H1 (cell line): Measurements from ENCODE around the gene PQBP1. TPM values are rescaled to one million over a fixed set of nuclear protein-coding genes. Genes with fewer than 3 reads are reported as not detected.
A peak's percentile ranks its signal among the peaks of the same experiment; 100 is the strongest.

Source experiments
- CTCF ChIA-PET: fragments of 300-600 bp; sonication (Branson Sonifier 250); formaldehyde crosslinking; loops from one replicate; lab custom pipeline; 2021; ENCODE audit not compliant: partially characterized antibody; lab: Charles Lee
- POLR2A ChIA-PET: fragments of 300-600 bp; sonication (Branson Sonifier 250); formaldehyde crosslinking; loops from one replicate; lab custom pipeline; 2021; ENCODE audit warnings: inconsistent platforms; ENCODE audit not compliant: partially characterized antibody; lab: Charles Lee
- DNase-seq, 2 experiments: peaks; one replicate each; pipeline versions ENCODE4 v3.0.0 to v3.0.0-alpha.2; 2010 to 2022; ENCODE audit warnings: low spot score in 2 of 2, low read depth in 1 of 2, mixed read lengths in 1 of 2
- FAIRE-seq: peaks from 2 replicates; lab custom pipeline; 2011; peaks lifted over from hg19 to GRCh38; lab: Jason Lieb, UNC
- H2AFZ ChIP-seq: 2 replicates; pipeline ENCODE4 v1.8.1; 2012; ENCODE audit warnings: low read length, inconsistent platforms
- H2AK5ac ChIP-seq: 2 replicates; pipeline ENCODE4 v1.6.1; 2013; ENCODE audit warnings: low read depth, low read length
- H2BK120ac ChIP-seq: replicated peaks from 2 replicates; pipeline ENCODE3; 2013; ENCODE audit warnings: low read depth, low read length, inconsistent platforms
- H2BK12ac ChIP-seq: 2 replicates; pipeline ENCODE4 v1.6.1; 2013; ENCODE audit warnings: low read depth, low read length
- H2BK15ac ChIP-seq: 2 replicates; pipeline ENCODE4 v1.6.1; 2013; ENCODE audit warnings: low read length
- H2BK20ac ChIP-seq: 2 replicates; pipeline ENCODE4 v1.6.1; 2013; ENCODE audit warnings: low read length
- H2BK5ac ChIP-seq: 2 replicates; pipeline ENCODE4 v1.6.1; 2013; ENCODE audit warnings: low read depth, low read length
- H3K14ac ChIP-seq: 2 replicates; pipeline ENCODE4 v1.6.1; 2013; ENCODE audit warnings: inconsistent platforms; ENCODE audit not compliant: insufficient read length
- H3K18ac ChIP-seq: 2 replicates; pipeline ENCODE4 v1.6.1; 2013; ENCODE audit warnings: low read length; ENCODE audit errors: extremely low read depth
- H3K23ac ChIP-seq: 2 replicates; pipeline ENCODE4 v1.6.1; 2013; ENCODE audit warnings: inconsistent platforms; ENCODE audit not compliant: insufficient read length
- H3K23me2 ChIP-seq: 2 replicates; pipeline ENCODE4 v1.6.1; 2013; ENCODE audit warnings: low read depth, low read length
- H3K27ac ChIP-seq: 2 replicates; pipeline ENCODE4 v1.6.1; 2011; ENCODE audit warnings: low read depth, low read length, inconsistent platforms
- H3K27me3 ChIP-seq, 4 experiments: replicated peaks in 1 of 4; 1 replicate in 1 of 4; 2 replicates in 3 of 4; pipeline versions ENCODE4 v1.6.1 to v1.8.1; 2011 to 2013; ENCODE audit warnings: low read length in 3 of 4, mild to moderate bottlenecking in 3 of 4, inconsistent platforms in 2 of 4, mixed read lengths in 2 of 4, moderate library complexity in 1 of 4; ENCODE audit not compliant: control insufficient read depth in 3 of 4, insufficient read depth in 3 of 4; ENCODE audit errors: extremely low read depth in 1 of 4
- H3K36me3 ChIP-seq, 4 experiments: 2 replicates each; pipeline versions ENCODE4 v1.6.1 to v1.8.1; 2011 to 2013; ENCODE audit warnings: mild to moderate bottlenecking in 4 of 4, low read length in 3 of 4, moderate library complexity in 2 of 4, control low read depth in 1 of 4, inconsistent platforms in 1 of 4; ENCODE audit not compliant: insufficient read depth in 4 of 4, control insufficient read depth in 2 of 4
- H3K4ac ChIP-seq: replicated peaks from 2 replicates; pipeline ENCODE3; 2013; ENCODE audit warnings: low read length, low read depth, mixed read lengths, inconsistent platforms; ENCODE audit not compliant: insufficient read length
- H3K4me1 ChIP-seq, 4 experiments: replicated peaks in 1 of 4; 1 replicate in 1 of 4; 2 replicates in 3 of 4; pipeline versions ENCODE4 v1.6.1 to v1.8.1; 2011 to 2013; ENCODE audit warnings: low read length in 3 of 4, inconsistent platforms in 2 of 4, mixed read lengths in 1 of 4; ENCODE audit not compliant: insufficient read depth in 4 of 4, control insufficient read depth in 3 of 4
- H3K4me2 ChIP-seq, 2 experiments: 2 replicates each; pipeline versions ENCODE4 v1.6.1 to v1.8.1; 2011 to 2013; ENCODE audit warnings: low read depth in 2 of 2, low read length in 2 of 2, control low read depth in 1 of 2, inconsistent platforms in 1 of 2, mild to moderate bottlenecking in 1 of 2; ENCODE audit not compliant: insufficient read depth in 1 of 2
- H3K4me3 ChIP-seq, 4 experiments: fragments of 200-600, 300-600 bp in 1 of 4; sonication (generic), shearing (Covaris generic), sonication (Bioruptor Twin) in 1 of 4; 2 replicates each; pipeline versions ENCODE4 v1.5.1 to v1.8.1; 2011 to 2016; ENCODE audit warnings: low read length in 4 of 4, low read depth in 3 of 4, control low read depth in 2 of 4, inconsistent platforms in 2 of 4, mild to moderate bottlenecking in 2 of 4, mixed read lengths in 1 of 4, moderate library complexity in 1 of 4; ENCODE audit not compliant: insufficient read depth in 2 of 4; ENCODE audit errors: extremely low read depth in 1 of 4
- H3K56ac ChIP-seq: replicated peaks from 2 replicates; pipeline ENCODE3; 2013; ENCODE audit warnings: low read depth, mild to moderate bottlenecking, mixed read lengths, low read length, inconsistent platforms; ENCODE audit not compliant: insufficient read length
- H3K79me1 ChIP-seq: 2 replicates; pipeline ENCODE4 v1.6.1; 2013; ENCODE audit warnings: low read depth, low read length, control low read depth
- H3K79me2 ChIP-seq, 2 experiments: 2 replicates each; pipeline versions ENCODE4 v1.6.1 to v1.8.1; 2012 to 2013; ENCODE audit warnings: low read length in 2 of 2, mild to moderate bottlenecking in 2 of 2, inconsistent platforms in 1 of 2; ENCODE audit not compliant: insufficient read depth in 2 of 2, control insufficient read depth in 1 of 2
- H3K9ac ChIP-seq, 4 experiments: replicated peaks in 1 of 4; 1 replicate in 1 of 4; 2 replicates in 3 of 4; pipeline versions ENCODE4 v1.6.1 to v1.8.1; 2011 to 2013; ENCODE audit warnings: low read depth in 3 of 4, low read length in 3 of 4, control low read depth in 2 of 4, mild to moderate bottlenecking in 2 of 4, moderate library complexity in 2 of 4, inconsistent platforms in 1 of 4; ENCODE audit errors: extremely low read depth in 1 of 4
- H3K9me3 ChIP-seq, 2 experiments: 2 replicates each; pipeline versions ENCODE4 v1.6.1 to v1.8.1; 2012 to 2013; ENCODE audit warnings: mild to moderate bottlenecking in 2 of 2, moderate library complexity in 2 of 2, control low read depth in 1 of 2, inconsistent platforms in 1 of 2, low read depth in 1 of 2, low read length in 1 of 2, mixed read lengths in 1 of 2; ENCODE audit not compliant: insufficient read depth in 2 of 2
- H4K20me1 ChIP-seq, 2 experiments: replicated peaks in 1 of 2; 2 replicates each; pipeline versions ENCODE3 to v1.8.1; 2011 to 2013; ENCODE audit warnings: inconsistent platforms in 2 of 2, low read length in 2 of 2, mild to moderate bottlenecking in 1 of 2; ENCODE audit not compliant: insufficient read depth in 2 of 2, control insufficient read depth in 1 of 2
- H4K5ac ChIP-seq: 2 replicates; pipeline ENCODE4 v1.6.1; 2013; ENCODE audit warnings: low read length, low read depth, mixed read lengths, inconsistent platforms; ENCODE audit not compliant: insufficient read length
- H4K8ac ChIP-seq: 2 replicates; pipeline ENCODE4 v1.8.0; 2013; ENCODE audit warnings: mild to moderate bottlenecking, moderate library complexity, low read length, inconsistent platforms; ENCODE audit not compliant: insufficient read depth; ENCODE audit errors: extremely low read depth
- H4K91ac ChIP-seq: replicated peaks from 2 replicates; pipeline ENCODE3; 2013; ENCODE audit warnings: low read length, mixed read lengths, inconsistent platforms; ENCODE audit not compliant: insufficient read length
- POLR2AphosphoS5 ChIP-seq: IDR thresholded peaks from 2 replicates; pipeline ENCODE4 v1.6.1; 2011; ENCODE audit warnings: low read depth, low read length
- SIN3A ChIP-seq, 2 experiments: IDR thresholded peaks in 1 of 2; conservative IDR thresholded peaks in 1 of 2; 2 replicates each; pipeline ENCODE4 v1.6.1; 2011 to 2012; ENCODE audit warnings: low read length in 2 of 2, improper control_type of control experiment in 1 of 2, low read depth in 1 of 2, mild to moderate bottlenecking in 1 of 2
- WGBS, 2 experiments: shearing (Covaris generic) in 1 of 2; methylation state at CpG; one replicate each; pipeline versions ENCODE4 v1.1.6 to v1.1.7; 2013 to 2015; ENCODE audit warnings: low lambda C conversion rate in 2 of 2, mixed read lengths in 2 of 2, inconsistent platforms in 1 of 2, low coverage in 1 of 2, missing lambda C conversion rate in 1 of 2; ENCODE audit not compliant: insufficient replicate concordance in 2 of 2, insufficient coverage in 1 of 2, insufficient read length in 1 of 2; ENCODE audit errors: extremely low coverage in 1 of 2, missing lambda C conversion rate in 1 of 2; 5-methylcytosine and 5-hydroxymethylcytosine counted together
- polyA plus RNA-seq, 7 experiments: library from polyadenylated mRNA; depleted of rRNA in 3 of 7; stranded (reverse) in 5 of 7; unstranded in 2 of 7; fragments of >200 nt in 5 of 7; fragments of 200-250 nt in 2 of 7; gene quantifications; 1 replicate in 5 of 7; 2 replicates in 1 of 7; 4 replicates in 1 of 7; pipeline versions ENCODE4 v1.2.1 to v1.2.3, GENCODE V29; 2011 to 2013; ENCODE audit warnings: missing spikeins in 2 of 7, mixed read lengths in 2 of 7
- total RNA-seq: library from RNA; stranded (reverse); fragmentation: NEBNext Ultra II Directional; extraction: Animal tissue kit (Norgen Biotek cat#: 25700); gene quantifications from 2 replicates; pipeline ENCODE4 v1.2.1, GENCODE V29; 2021

PQBP1 gene
- total and polyA plus RNA-seq, 2 of the 8 experiments (the other 6 are each of a cell fraction or from before 2014, with no cell fraction given) = 91.7 to 95.9 TPM

DNA sequence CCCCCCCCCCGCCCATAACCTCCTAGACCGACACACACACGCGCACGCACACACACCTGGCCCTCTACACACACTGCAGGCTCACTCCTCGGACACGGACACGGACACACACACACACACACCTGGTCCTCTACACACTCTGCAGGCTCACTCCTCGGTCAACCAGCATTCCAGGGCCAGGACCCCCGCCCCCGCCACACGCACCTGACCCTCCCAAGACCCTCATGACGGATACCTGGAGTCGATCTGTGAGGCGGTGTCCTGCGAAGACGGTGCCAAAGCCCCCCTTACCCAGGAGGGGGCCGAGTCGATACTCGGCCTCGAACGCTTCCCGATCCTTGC lies 20.5 kb downstream of the PQBP1 start:
- Histone ChIP-seq H2BK12ac (no peak overlapping the region), H2BK5ac (peak overlapping the region; percentile 93; the same call in 1 of the 2 replicates), H3K27me3 (no peaks in the 10 kb centered on the region), H3K79me1 (no peaks in the 10 kb centered on the region), H2AFZ (no peak overlapping the region), H4K20me1 (peaks cover 14 to 24% of the 10 kb centered on the region in 2 experiments), H3K4ac (no peak overlapping the region), H2AK5ac (no peak overlapping the region), H3K18ac (no peak overlapping the region; the same call in 1 of the 2 replicates), H3K4me2 (peak overlapping the region; percentile 46 to 83), H2BK20ac (no peak overlapping the region), H3K56ac (peak overlapping the region; percentile 53), H4K8ac (no peak overlapping the region), H3K9ac (peak overlapping the region; percentile 74 to 96 (median 83)), H2BK15ac (no peak overlapping the region), H3K14ac (no peak overlapping the region), H3K23me2 (peaks cover 11% of the 10 kb centered on the region), H3K23ac (no peak overlapping the region), H4K5ac (peak overlapping the region; percentile 21), H3K79me2 (peaks cover 16 to 59% of the 10 kb centered on the region in 2 experiments), H4K91ac (no peak overlapping the region), H3K4me1 (peaks cover 8 to 15% (median 14%) of the 10 kb centered on the region in 4 experiments), H3K27ac (peak overlapping the region; percentile 81; the same call in 1 of the 2 replicates), H3K9me3 (no peaks in the 10 kb centered on the region; a peak in 1 of 4 replicates), H3K4me3 (peak overlapping the region; percentile 72 to 96 (median 88)), H2BK120ac (no peak overlapping the region), H3K36me3 (peaks cover 11 to 41% (median 28%) of the 10 kb centered on the region in 4 experiments; a peak in 7 of 8 replicates)
- TF ChIP-seq POLR2AphosphoS5 = 0 out of 2 replicates have a peak, but pooled peaks have one; percentile 14
- no peak for TF ChIP-seq SIN3A (conservative IDR thresholded peaks at IDR 0.05 in 1 of 2, IDR thresholded peaks at IDR 0.05 in 1 of 2; ENCODE audit: low read depth in 1 of 2, low read length in 2 of 2)
- no peak for FAIRE-seq
- ChIA-PET CTCF (no interaction called here), POLR2A (interaction anchor here (1.4 to 30.9 kb wide), 2 partner anchors 15 to 27 kb away, joined by 3 to 572 read pairs; no protein-coding TSS in a partner anchor)
- no peak for DNase-seq
- WGBS, 2 experiments = 0% methylated on average over 1 of the region's 23 CpGs; no CpG with 5 or more reads in 1 of the 2 experiments
